K562 (cell line): ENCODE data around the gene UBE2S. TPM values are rescaled to one million over a fixed set of nuclear protein-coding genes. Genes with fewer than 3 reads are reported as not detected.

Experiments used
- ATF1 ChIP-seq, 2 experiments: fragments of 450-650 bp in 1 of 2; IDR thresholded peaks; 2 replicates each; pipeline ENCODE4 v1.6.1; 2016; ENCODE audit warnings: missing compliant biosample characterization in 1 of 2, missing genetic modification characterization in 1 of 2
- CBFA2T2 ChIP-seq: fragments of 450-650 bp; conservative IDR thresholded peaks from 2 replicates; pipeline ENCODE4 v1.6.1; 2017; ENCODE audit warnings: mild to moderate bottlenecking
- HIVEP1 ChIP-seq: fragments of 250-450 bp; sonication (Bioruptor Pico); IDR thresholded peaks from 2 replicates; pipeline ENCODE4 v1.4.0; 2020; ENCODE audit warnings: mild to moderate bottlenecking
- KDM4B ChIP-seq, 2 experiments: fragments of 450-650 bp in 1 of 2; sonication (generic) in 1 of 2; IDR thresholded peaks; 2 replicates each; pipeline ENCODE4 v1.6.1; 2016 to 2017; ENCODE audit warnings: borderline replicate concordance in 2 of 2, antibody characterized with exemption in 1 of 2, low read depth in 1 of 2, mild to moderate bottlenecking in 1 of 2
- NFIC ChIP-seq: fragments of 450-650 bp; IDR thresholded peaks from 2 replicates; pipeline ENCODE4 v1.6.1; 2017; ENCODE audit warnings: mild to moderate bottlenecking, inconsistent platforms
- NR1H2 ChIP-seq: sonication (generic); formaldehyde crosslinking; IDR thresholded peaks from 2 replicates; pipeline ENCODE4 v1.4.0; 2020; ENCODE audit warnings: mild to moderate bottlenecking, missing genetic modification reagents
- REST ChIP-seq, 2 experiments: fragments of 450-650 bp; formaldehyde crosslinking in 1 of 2; IDR thresholded peaks; 2 replicates each; pipeline versions ENCODE4 v1.4.0 to v1.6.1; 2014 to 2020; ENCODE audit warnings: mild to moderate bottlenecking in 2 of 2, borderline replicate concordance in 1 of 2, low read depth in 1 of 2
- SAFB ChIP-seq: fragments of 200-400 bp; formaldehyde crosslinking; IDR thresholded peaks from 2 replicates; pipeline ENCODE4 v1.6.1; 2017; ENCODE audit warnings: low read depth, low read length, borderline replicate concordance
- TAF1 ChIP-seq: IDR thresholded peaks from 2 replicates; pipeline ENCODE4 v1.6.1; 2011; ENCODE audit warnings: mild to moderate bottlenecking, low read length, moderate library complexity; ENCODE audit not compliant: insufficient read depth, control insufficient read depth, severe bottlenecking; ENCODE audit errors: extremely low read depth
- ZFX ChIP-seq: sonication (generic); formaldehyde crosslinking; IDR thresholded peaks from 2 replicates; pipeline ENCODE4 v1.8.0; 2022; ENCODE audit warnings: mild to moderate bottlenecking, missing genetic modification reagents, moderate library complexity
- ZNF316 ChIP-seq: fragments of 450-650 bp; IDR thresholded peaks from 2 replicates; pipeline ENCODE4 v1.6.1; 2016
- polyA plus RNA-seq, 8 experiments: library from polyadenylated mRNA; depleted of rRNA in 4 of 8; stranded (reverse) in 5 of 8; unstranded in 3 of 8; fragments of >200 nt; fragmentation: Nextera tagmentation in 2 of 8; fragmentation: Illumina TruSeq in 1 of 8; extraction: Ambion mirVana in 2 of 8; extraction: Trizol in 1 of 8; gene quantifications; 2 replicates each; pipeline versions ENCODE4 v1.2.1 to v1.2.3, GENCODE V29; 2011 to 2014; ENCODE audit warnings: inconsistent platforms in 1 of 8, missing spikeins in 1 of 8
- total RNA-seq, 7 experiments: library from RNA; depleted of rRNA in 6 of 7; stranded (reverse); fragments of >200 nt in 6 of 7; fragmentation: Illumina TruSeq in 2 of 7; extraction: Trizol in 2 of 7; gene quantifications; 2 replicates each; pipeline versions ENCODE4 v1.2.1 to v1.2.3, GENCODE V29; 2011 to 2021; ENCODE audit warnings: low replicate concordance in 1 of 7
- TF ChIP-seq, protein P1 (sequence below), 2 experiments: fragments of 250-450 bp in 1 of 2; fragments of 450-650 bp in 1 of 2; sonication (Bioruptor Pico) in 1 of 2; IDR thresholded peaks; 2 replicates each; pipeline versions ENCODE4 v1.6.1 to v1.8.0; 2016 to 2021; ENCODE audit warnings: mild to moderate bottlenecking in 2 of 2, moderate library complexity in 2 of 2, missing compliant biosample characterization in 1 of 2, missing genetic modification characterization in 1 of 2
- TF ChIP-seq, protein P2 (sequence below): conservative IDR thresholded peaks from 2 replicates; pipeline ENCODE4 v1.6.1; 2011; ENCODE audit warnings: low read depth, mild to moderate bottlenecking, low read length; ENCODE audit not compliant: control insufficient read depth

UBE2S gene
- total and polyA plus RNA-seq, 9 of the 15 experiments (the other 6 are each of a cell fraction or from before 2014, with no cell fraction given): 1.5 to 1,305 (median 157) TPM

GRCh38 chr19:55353803-55354697, 53.5 kb downstream of the UBE2S start (continued):
- TF ChIP-seq, protein P1, sequence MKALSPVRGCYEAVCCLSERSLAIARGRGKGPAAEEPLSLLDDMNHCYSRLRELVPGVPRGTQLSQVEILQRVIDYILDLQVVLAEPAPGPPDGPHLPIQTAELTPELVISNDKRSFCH (CRISPR knock-in tag; IDR thresholded peaks at IDR 0.05): no peak
- TF ChIP-seq, protein P1 (tag; IDR thresholded peaks at IDR 0.05): no peak
- no peak for TF ChIP-seq ATF1 (CRISPR knock-in tag; IDR thresholded peaks at IDR 0.05)
- no peak for TF ChIP-seq ATF1 (tag; IDR thresholded peaks at IDR 0.05)
- peak; percentile 25 for TF ChIP-seq TAF1
- 0 out of 2 replicates have a peak, but pooled peaks have one; percentile 30 for TF ChIP-seq ZFX
- TF ChIP-seq CBFA2T2: no peak
- no peak for TF ChIP-seq NR1H2 (CRISPR knock-in tag)
- no peak for TF ChIP-seq KDM4B (IDR thresholded peaks at IDR 0.05; ENCODE audit: borderline replicate concordance in 2 of 2, low read depth in 1 of 2)
- no peak for TF ChIP-seq ZNF316
- TF ChIP-seq SAFB: peak; percentile 80; the same call in 1 of the 2 replicates
- peak; percentile 23; the same call in 1 of the 2 replicates for TF ChIP-seq REST (IDR thresholded peaks at IDR 0.05; ENCODE audit: borderline replicate concordance)
- no peak for TF ChIP-seq REST (CRISPR knock-in tag; IDR thresholded peaks at IDR 0.05; ENCODE audit: low read depth)
- no peak for TF ChIP-seq HIVEP1 (CRISPR knock-in tag)
- TF ChIP-seq, protein P2, sequence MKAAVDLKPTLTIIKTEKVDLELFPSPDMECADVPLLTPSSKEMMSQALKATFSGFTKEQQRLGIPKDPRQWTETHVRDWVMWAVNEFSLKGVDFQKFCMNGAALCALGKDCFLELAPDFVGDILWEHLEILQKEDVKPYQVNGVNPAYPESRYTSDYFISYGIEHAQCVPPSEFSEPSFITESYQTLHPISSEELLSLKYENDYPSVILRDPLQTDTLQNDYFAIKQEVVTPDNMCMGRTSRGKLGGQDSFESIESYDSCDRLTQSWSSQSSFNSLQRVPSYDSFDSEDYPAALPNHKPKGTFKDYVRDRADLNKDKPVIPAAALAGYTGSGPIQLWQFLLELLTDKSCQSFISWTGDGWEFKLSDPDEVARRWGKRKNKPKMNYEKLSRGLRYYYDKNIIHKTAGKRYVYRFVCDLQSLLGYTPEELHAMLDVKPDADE: no peak
- peak; percentile 35; the same call in 1 of the 2 replicates for TF ChIP-seq NFIC
